ENCODE data around the gene ZFAND3. TPM values are rescaled to one million over a fixed set of nuclear protein-coding genes. Genes with fewer than 3 reads are reported as not detected.

The ZFAND3 gene
- total and polyA plus RNA-seq, 2 experiments from 2014 or later = 16.9 to 28.2 TPM

DNA sequence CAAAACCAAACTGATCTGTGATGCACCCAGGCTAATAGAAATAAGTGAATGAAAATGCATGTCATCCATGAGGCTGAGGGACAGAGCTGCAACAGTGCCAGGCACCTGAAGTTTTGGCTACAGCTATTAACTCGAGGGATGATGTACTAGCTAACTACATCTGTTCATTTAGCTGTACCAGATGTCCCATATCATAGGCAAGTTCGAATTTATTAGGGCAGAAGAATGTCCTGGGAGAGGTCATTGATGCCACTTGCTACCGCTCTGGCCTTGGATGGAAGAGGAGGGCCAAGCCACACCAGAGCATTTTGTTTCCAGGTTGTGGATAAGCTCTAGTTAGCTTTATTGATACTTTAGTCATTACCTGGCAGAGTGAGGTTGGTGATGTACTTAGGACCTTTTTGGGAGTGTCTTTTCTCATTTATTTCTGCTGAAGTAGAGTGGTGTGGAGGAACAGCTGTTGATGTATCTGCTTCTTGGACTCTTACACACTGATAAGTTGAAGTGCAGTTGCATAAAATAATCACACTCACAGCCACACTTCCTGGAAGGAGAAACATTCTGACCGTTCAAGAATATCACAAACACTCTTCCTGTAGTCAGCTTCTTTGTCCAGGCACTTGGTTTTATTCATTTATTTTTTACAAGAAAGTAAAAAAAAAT, 8.2 kb downstream of the ZFAND3 start:
- H3K27me3 ChIP-seq (ENCODE audit: insufficient read depth) = no peaks in the 10 kb centered on the region
- no peak overlapping the region for H3K4me3 Mint-ChIP-seq
- no peak overlapping the region for H3K4me2 ChIP-seq
- peaks cover 8% of the 10 kb centered on the region for H3K4me1 ChIP-seq (ENCODE audit: insufficient read depth)
- peaks cover 70% of the 10 kb centered on the region for H4K20me1 ChIP-seq (replicated peaks; ENCODE audit: insufficient read depth)
- no peak overlapping the region for H2AFZ ChIP-seq
- H3K9me3 Mint-ChIP-seq = no peaks in the 10 kb centered on the region
- no peaks in the 10 kb centered on the region for H3F3A ChIP-seq (replicated peaks; ENCODE audit: low read depth)
- H3K4me1 Mint-ChIP-seq = peaks cover 21% of the 10 kb centered on the region
- H3K36me3 Mint-ChIP-seq (ENCODE audit: low read depth) = peaks cover 6% of the 10 kb centered on the region; the same call in 2 of the 3 replicates
- no peak overlapping the region for H3K27ac ChIP-seq (ENCODE audit: low read depth)
- H3K9me2 ChIP-seq (ENCODE audit: insufficient read depth) = no peaks in the 10 kb centered on the region
- TF ChIP-seq POLR2AphosphoS5 (IDR thresholded peaks at IDR 0.05; ENCODE audit: low read depth) (no peak), ZNF114 (CRISPR knock-in tag; IDR thresholded peaks at IDR 0.05) (no peak)
- TF ChIP-seq, protein P1, sequence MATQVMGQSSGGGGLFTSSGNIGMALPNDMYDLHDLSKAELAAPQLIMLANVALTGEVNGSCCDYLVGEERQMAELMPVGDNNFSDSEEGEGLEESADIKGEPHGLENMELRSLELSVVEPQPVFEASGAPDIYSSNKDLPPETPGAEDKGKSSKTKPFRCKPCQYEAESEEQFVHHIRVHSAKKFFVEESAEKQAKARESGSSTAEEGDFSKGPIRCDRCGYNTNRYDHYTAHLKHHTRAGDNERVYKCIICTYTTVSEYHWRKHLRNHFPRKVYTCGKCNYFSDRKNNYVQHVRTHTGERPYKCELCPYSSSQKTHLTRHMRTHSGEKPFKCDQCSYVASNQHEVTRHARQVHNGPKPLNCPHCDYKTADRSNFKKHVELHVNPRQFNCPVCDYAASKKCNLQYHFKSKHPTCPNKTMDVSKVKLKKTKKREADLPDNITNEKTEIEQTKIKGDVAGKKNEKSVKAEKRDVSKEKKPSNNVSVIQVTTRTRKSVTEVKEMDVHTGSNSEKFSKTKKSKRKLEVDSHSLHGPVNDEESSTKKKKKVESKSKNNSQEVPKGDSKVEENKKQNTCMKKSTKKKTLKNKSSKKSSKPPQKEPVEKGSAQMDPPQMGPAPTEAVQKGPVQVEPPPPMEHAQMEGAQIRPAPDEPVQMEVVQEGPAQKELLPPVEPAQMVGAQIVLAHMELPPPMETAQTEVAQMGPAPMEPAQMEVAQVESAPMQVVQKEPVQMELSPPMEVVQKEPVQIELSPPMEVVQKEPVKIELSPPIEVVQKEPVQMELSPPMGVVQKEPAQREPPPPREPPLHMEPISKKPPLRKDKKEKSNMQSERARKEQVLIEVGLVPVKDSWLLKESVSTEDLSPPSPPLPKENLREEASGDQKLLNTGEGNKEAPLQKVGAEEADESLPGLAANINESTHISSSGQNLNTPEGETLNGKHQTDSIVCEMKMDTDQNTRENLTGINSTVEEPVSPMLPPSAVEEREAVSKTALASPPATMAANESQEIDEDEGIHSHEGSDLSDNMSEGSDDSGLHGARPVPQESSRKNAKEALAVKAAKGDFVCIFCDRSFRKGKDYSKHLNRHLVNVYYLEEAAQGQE (IDR thresholded peaks at IDR 0.05; ENCODE audit: unreplicated experiment) = no peak
- peaks cover 100% of the 10 kb centered on the region for H3K79me2 ChIP-seq (replicated peaks; ENCODE audit: insufficient read depth)
- no peak for DNase-seq (ENCODE audit: low spot score)
- no peaks in the 10 kb centered on the region for H3K36me3 ChIP-seq (ENCODE audit: insufficient read depth)
- ATAC-seq = no peak
- no peak overlapping the region for H3K4me3 ChIP-seq
- H3K27ac Mint-ChIP-seq = no peak overlapping the region; the same call in 1 of the 2 replicates
- H3K27me3 Mint-ChIP-seq (ENCODE audit: insufficient read depth, low read depth, poor library complexity) = peaks cover 2% of the 10 kb centered on the region

- Histone ChIP-seq H3K27me3 (ENCODE audit: insufficient read depth) (no peaks in the 10 kb centered on the region), H3K9me2 (ENCODE audit: insufficient read depth) (no peaks in the 10 kb centered on the region; the same call in 1 of the 2 replicates), H3K4me2 (no peak overlapping the region), H3K27ac (ENCODE audit: low read depth) (no peak overlapping the region), H3K36me3 (ENCODE audit: insufficient read depth) (no peaks in the 10 kb centered on the region), H3F3A (replicated peaks; ENCODE audit: low read depth) (no peaks in the 10 kb centered on the region), H3K4me3 (no peak overlapping the region), H2AFZ (no peak overlapping the region), H4K20me1 (replicated peaks; ENCODE audit: insufficient read depth) (peaks cover 62% of the 10 kb centered on the region), H3K4me1 (ENCODE audit: insufficient read depth) (no peaks in the 10 kb centered on the region; the same call in 1 of the 2 replicates), H3K79me2 (replicated peaks; ENCODE audit: insufficient read depth) (peaks cover 100% of the 10 kb centered on the region)
- Mint-ChIP-seq H3K9me3 (peaks cover 3% of the 10 kb centered on the region; the same call in 1 of the 3 replicates), H3K36me3 (ENCODE audit: low read depth) (peaks cover 24% of the 10 kb centered on the region), H3K4me1 (peaks cover 13% of the 10 kb centered on the region), H3K27ac (no peak overlapping the region), H3K4me3 (no peak overlapping the region), H3K27me3 (ENCODE audit: insufficient read depth, low read depth, poor library complexity) (peaks cover 2% of the 10 kb centered on the region)
- ATAC-seq = no peak
- no peak for DNase-seq (ENCODE audit: low spot score)
- TF ChIP-seq CREB1 (CRISPR knock-in tag; IDR thresholded peaks at IDR 0.05; ENCODE audit: low read depth) = no peak
- TF ChIP-seq STAT1 (IDR thresholded peaks at IDR 0.05; ENCODE audit: unreplicated experiment) = no peak
- no peak for TF ChIP-seq EZH2phosphoT487 (IDR thresholded peaks at IDR 0.05; ENCODE audit: unreplicated experiment)
- no peak for TF ChIP-seq ETS1 (IDR thresholded peaks at IDR 0.05)
- no peak for TF ChIP-seq NANOG (IDR thresholded peaks at IDR 0.05; ENCODE audit: borderline replicate concordance)
- TF ChIP-seq EZH2 (IDR thresholded peaks at IDR 0.05; ENCODE audit: low read depth, unreplicated experiment) = no peak
- no peak for TF ChIP-seq JUNB (IDR thresholded peaks at IDR 0.05; ENCODE audit: unreplicated experiment)
- no peak for TF ChIP-seq POLR2AphosphoS5 (IDR thresholded peaks at IDR 0.05; ENCODE audit: low read depth)
- TF ChIP-seq, protein P2, sequence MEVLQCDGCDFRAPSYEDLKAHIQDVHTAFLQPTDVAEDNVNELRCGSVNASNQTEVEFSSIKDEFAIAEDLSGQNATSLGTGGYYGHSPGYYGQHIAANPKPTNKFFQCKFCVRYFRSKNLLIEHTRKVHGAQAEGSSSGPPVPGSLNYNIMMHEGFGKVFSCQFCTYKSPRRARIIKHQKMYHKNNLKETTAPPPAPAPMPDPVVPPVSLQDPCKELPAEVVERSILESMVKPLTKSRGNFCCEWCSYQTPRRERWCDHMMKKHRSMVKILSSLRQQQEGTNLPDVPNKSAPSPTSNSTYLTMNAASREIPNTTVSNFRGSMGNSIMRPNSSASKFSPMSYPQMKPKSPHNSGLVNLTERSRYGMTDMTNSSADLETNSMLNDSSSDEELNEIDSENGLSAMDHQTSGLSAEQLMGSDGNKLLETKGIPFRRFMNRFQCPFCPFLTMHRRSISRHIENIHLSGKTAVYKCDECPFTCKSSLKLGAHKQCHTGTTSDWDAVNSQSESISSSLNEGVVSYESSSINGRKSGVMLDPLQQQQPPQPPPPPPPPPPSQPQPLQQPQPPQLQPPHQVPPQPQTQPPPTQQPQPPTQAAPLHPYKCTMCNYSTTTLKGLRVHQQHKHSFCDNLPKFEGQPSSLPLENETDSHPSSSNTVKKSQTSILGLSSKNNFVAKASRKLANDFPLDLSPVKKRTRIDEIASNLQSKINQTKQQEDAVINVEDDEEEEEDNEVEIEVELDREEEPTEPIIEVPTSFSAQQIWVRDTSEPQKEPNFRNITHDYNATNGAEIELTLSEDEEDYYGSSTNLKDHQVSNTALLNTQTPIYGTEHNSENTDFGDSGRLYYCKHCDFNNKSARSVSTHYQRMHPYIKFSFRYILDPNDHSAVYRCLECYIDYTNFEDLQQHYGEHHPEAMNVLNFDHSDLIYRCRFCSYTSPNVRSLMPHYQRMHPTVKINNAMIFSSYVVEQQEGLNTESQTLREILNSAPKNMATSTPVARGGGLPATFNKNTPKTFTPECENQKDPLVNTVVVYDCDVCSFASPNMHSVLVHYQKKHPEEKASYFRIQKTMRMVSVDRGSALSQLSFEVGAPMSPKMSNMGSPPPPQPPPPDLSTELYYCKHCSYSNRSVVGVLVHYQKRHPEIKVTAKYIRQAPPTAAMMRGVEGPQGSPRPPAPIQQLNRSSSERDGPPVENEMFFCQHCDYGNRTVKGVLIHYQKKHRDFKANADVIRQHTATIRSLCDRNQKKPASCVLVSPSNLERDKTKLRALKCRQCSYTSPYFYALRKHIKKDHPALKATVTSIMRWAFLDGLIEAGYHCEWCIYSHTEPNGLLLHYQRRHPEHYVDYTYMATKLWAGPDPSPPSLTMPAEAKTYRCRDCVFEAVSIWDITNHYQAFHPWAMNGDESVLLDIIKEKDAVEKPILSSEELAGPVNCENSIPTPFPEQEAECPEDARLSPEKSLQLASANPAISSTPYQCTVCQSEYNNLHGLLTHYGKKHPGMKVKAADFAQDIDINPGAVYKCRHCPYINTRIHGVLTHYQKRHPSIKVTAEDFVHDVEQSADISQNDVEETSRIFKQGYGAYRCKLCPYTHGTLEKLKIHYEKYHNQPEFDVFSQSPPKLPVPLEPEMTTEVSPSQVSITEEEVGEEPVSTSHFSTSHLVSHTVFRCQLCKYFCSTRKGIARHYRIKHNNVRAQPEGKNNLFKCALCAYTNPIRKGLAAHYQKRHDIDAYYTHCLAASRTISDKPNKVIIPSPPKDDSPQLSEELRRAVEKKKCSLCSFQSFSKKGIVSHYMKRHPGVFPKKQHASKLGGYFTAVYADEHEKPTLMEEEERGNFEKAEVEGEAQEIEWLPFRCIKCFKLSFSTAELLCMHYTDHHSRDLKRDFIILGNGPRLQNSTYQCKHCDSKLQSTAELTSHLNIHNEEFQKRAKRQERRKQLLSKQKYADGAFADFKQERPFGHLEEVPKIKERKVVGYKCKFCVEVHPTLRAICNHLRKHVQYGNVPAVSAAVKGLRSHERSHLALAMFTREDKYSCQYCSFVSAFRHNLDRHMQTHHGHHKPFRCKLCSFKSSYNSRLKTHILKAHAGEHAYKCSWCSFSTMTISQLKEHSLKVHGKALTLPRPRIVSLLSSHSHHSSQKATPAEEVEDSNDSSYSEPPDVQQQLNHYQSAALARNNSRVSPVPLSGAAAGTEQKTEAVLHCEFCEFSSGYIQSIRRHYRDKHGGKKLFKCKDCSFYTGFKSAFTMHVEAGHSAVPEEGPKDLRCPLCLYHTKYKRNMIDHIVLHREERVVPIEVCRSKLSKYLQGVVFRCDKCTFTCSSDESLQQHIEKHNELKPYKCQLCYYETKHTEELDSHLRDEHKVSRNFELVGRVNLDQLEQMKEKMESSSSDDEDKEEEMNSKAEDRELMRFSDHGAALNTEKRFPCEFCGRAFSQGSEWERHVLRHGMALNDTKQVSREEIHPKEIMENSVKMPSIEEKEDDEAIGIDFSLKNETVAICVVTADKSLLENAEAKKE (CRISPR knock-in tag; IDR thresholded peaks at IDR 0.05) = no peak
Observed at GRCh38 chr6:37830225-37830624, 10.7 kb downstream of the ZFAND3 start.

Data from GM23338 (cell line).